Mononuclear cell (primary cell): ENCODE data around the gene ZNF485. TPM values are rescaled to one million over a fixed set of nuclear protein-coding genes. Genes with fewer than 3 reads are reported as not detected.

Experiments used
- total RNA-seq: library from RNA; depleted of rRNA; stranded (reverse); fragments of >200 nt; gene quantifications from one replicate; pipeline ENCODE4 v1.2.3, GENCODE V29; 2012

ZNF485 gene
- total RNA-seq, 1 donor, result 1.9 TPM

Other genes with a start within 250 kb of the ZNF485 start
- not detected for gene FXYD4, start 234.8 kb upstream of the ZNF485 start, total RNA-seq
- gene HNRNPF, start 197.3 kb upstream of the ZNF485 start, total RNA-seq, result 118 TPM
- gene ZNF487, start 169.3 kb upstream of the ZNF485 start, total RNA-seq, result 13.1 TPM
- 0.31 TPM for gene ZNF239, start 31.8 kb upstream of the ZNF485 start, total RNA-seq
- gene ZNF32, start 42.4 kb downstream of the ZNF485 start, total RNA-seq, result 19.7 TPM